Measurements from ENCODE around the gene AK4.
"Not testable (repeated sequence)": the region's sequence is repeated elsewhere in the genome, so short reads cannot be mapped to it uniquely, and the experiment has no call there.

Gene AK4

GRCh38 chr1:65150583-65151263 is 2.7 kb downstream of the AK4 start:
- no peak for DNase-seq

- no peak for DNase-seq
Measured at GRCh38 chr1:65151641-65152040, 3.6 kb downstream of the AK4 start.

GRCh38 chr1:65153635-65154034 is 5.6 kb downstream of the AK4 start:
- no peak for DNase-seq

GRCh38 chr1:65156910-65157545 is 9.0 kb downstream of the AK4 start:
- DNase-seq, result no peak

- no peak for DNase-seq
Measured at GRCh38 chr1:65157546-65157941, 9.5 kb downstream of the AK4 start.

- not testable (repeated sequence) for DNase-seq
Measured at GRCh38 chr1:65159291-65159688, 11.3 kb downstream of the AK4 start.

GRCh38 chr1:65159801-65160523 is 12.0 kb downstream of the AK4 start:
- DNase-seq, result no peak

GRCh38 chr1:65163201-65163805 is 15.3 kb downstream of the AK4 start:
- no peak for DNase-seq

- not testable (repeated sequence) for DNase-seq
Measured at GRCh38 chr1:65164101-65164500, 16.1 kb downstream of the AK4 start.

- DNase-seq, result no peak
Measured at GRCh38 chr1:65164633-65165032, 16.6 kb downstream of the AK4 start.

GRCh38 chr1:65165269-65165993 is 17.4 kb downstream of the AK4 start:
- DNase-seq, result no peak

- no peak for DNase-seq
Measured at GRCh38 chr1:65166572-65167305, 18.7 kb downstream of the AK4 start.

- DNase-seq, result no peak
Measured at GRCh38 chr1:65167586-65168242, 19.7 kb downstream of the AK4 start.

- no peak for DNase-seq
Measured at GRCh38 chr1:65168867-65169266, 20.9 kb downstream of the AK4 start.

- DNase-seq, result no peak
Measured at GRCh38 chr1:65170511-65171142, 22.6 kb downstream of the AK4 start.

GRCh38 chr1:65172936-65173690 is 25.1 kb downstream of the AK4 start:
- DNase-seq, result no peak

- no peak for DNase-seq
Measured at GRCh38 chr1:65174585-65174984, 26.6 kb downstream of the AK4 start.

- DNase-seq, result no peak
Measured at GRCh38 chr1:65175171-65176055, 27.4 kb downstream of the AK4 start.

GRCh38 chr1:65176056-65176450 is 28.1 kb downstream of the AK4 start:
- no peak for DNase-seq

Measured in NCI-H345 (cell line).